HG03565 (cell line): Measurements from ENCODE around the gene RUNX2.

Experiments
- ATAC-seq: cut with Tn5 transposase; IDR thresholded peaks from one replicate; pipeline ENCODE4 v1.9.1; 2021; ENCODE audit warnings: mild to moderate bottlenecking, moderate library complexity; ENCODE audit not compliant: unreplicated experiment

Gene RUNX2

GRCh38 chr6:45398075-45398813 is 70.1 kb downstream of the RUNX2 start:
- ATAC-seq: no peak

- ATAC-seq: no peak
Observed at GRCh38 chr6:45400021-45400420, 71.9 kb downstream of the RUNX2 start.

- no peak for ATAC-seq
Observed at GRCh38 chr6:45411959-45412358, 83.8 kb downstream of the RUNX2 start.

- no peak for ATAC-seq
Observed at GRCh38 chr6:45415315-45415714, 87.2 kb downstream of the RUNX2 start.

- ATAC-seq: no peak
Observed at GRCh38 chr6:45415788-45416518, 87.8 kb downstream of the RUNX2 start.

- ATAC-seq: no peak
Observed at GRCh38 chr6:45416700-45417099, 88.6 kb downstream of the RUNX2 start.

GRCh38 chr6:45417436-45417835 is 89.3 kb downstream of the RUNX2 start:
- ATAC-seq: no peak

- no peak for ATAC-seq
Observed at GRCh38 chr6:45419571-45420082, 91.5 kb downstream of the RUNX2 start.

GRCh38 chr6:45420083-45420908 is 92.2 kb downstream of the RUNX2 start:
- no peak for ATAC-seq

- ATAC-seq: no peak
Observed at GRCh38 chr6:45420909-45421708, 93.0 kb downstream of the RUNX2 start.

GRCh38 chr6:45421709-45422502 is 93.8 kb downstream of the RUNX2 start:
- ATAC-seq: no peak

- ATAC-seq: no peak
Observed at GRCh38 chr6:45422503-45423110, 94.5 kb downstream of the RUNX2 start.

GRCh38 chr6:45423111-45423823 is 95.1 kb downstream of the RUNX2 start:
- no peak for ATAC-seq

- ATAC-seq: no peak
Observed at GRCh38 chr6:45423824-45424450, 95.8 kb downstream of the RUNX2 start.

- ATAC-seq: no peak
Observed at GRCh38 chr6:45424451-45424861, 96.3 kb downstream of the RUNX2 start.

- ATAC-seq: no peak
Observed at GRCh38 chr6:45426251-45426650, 98.1 kb downstream of the RUNX2 start.

GRCh38 chr6:45427726-45428125 is 99.6 kb downstream of the RUNX2 start:
- no peak for ATAC-seq

GRCh38 chr6:45428727-45429126 is 100.6 kb downstream of the RUNX2 start:
- ATAC-seq: no peak
